Activated CD4-positive, alpha-beta T cell treated with anti-CD3 and anti-CD28 coated beads, Interleukin-10, Interleukin-2, amounts not matched to agents 100 ng/mL and 50 ng/mL, durations not matched to agents 16 hours and 8 hours (primary cell): ENCODE results near the gene INF2.
A peak's percentile ranks its signal among the peaks of the same experiment; 100 is the strongest.

Experiments used
- DNase-seq: peaks from one replicate; pipeline ENCODE4 v3.0.0-alpha.2; 2020

Gene INF2

DNA sequence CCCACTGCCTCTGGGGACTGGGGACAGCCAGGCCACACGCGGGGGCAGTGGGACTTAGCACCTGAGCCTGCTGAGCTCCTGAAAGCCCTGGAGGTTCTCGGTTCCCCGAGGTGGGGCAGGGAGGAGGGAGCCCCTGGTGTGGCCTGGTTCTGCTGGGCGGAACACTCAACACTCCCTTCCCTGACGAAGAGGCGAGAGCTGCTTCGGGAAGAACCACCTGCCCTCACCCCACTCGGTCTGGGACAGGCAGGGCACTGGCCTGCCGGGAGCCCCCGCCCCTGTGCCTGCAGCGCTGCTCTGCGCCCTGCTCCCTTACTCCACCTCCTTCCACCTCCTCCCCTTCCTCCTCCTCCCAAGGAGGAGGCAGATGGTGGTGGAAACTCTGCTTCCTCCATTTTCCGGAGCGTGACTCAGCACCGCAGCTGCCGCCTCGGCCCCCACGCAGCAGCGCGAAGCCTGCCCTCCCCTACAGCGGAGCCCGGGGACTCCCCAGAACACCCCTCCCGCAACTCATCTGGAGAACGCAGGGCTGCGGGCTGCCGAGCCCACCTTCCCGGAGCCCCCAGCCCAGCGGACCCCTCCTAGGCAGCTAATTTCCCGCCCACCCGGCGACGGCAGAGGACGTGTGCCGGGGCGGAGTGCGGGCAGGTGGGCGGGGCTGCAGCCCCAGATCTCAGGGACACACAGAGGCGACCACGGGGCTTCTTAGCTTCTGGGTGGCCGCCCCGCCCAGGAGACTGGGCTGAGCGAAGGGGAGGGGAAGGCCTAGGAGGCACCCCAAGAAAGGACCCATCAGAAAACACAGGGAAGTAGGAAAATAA, 11.7 kb upstream of the INF2 start:
- DNase-seq: peak; percentile 81

DNA sequence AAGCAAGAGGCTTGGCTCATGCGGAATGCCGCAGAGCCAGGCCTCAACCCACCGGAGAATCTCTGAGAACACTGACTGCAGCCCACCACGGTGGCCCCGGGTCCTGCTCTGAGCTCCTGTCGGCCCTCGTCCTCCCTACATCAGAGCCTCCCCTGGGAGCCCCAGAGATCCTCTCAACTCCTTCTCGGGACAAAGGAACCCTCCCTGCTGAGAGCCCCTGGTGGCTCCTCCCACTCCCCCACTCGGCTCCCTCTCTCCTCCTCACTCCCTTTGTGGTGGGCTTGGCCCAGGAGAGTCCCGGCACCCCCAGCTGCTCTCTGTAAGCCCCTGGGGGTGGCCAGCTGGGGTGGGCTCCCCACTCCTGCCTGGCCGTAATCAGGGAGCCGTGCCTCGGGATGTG, 11.1 kb upstream of the INF2 start:
- no peak for DNase-seq

DNA sequence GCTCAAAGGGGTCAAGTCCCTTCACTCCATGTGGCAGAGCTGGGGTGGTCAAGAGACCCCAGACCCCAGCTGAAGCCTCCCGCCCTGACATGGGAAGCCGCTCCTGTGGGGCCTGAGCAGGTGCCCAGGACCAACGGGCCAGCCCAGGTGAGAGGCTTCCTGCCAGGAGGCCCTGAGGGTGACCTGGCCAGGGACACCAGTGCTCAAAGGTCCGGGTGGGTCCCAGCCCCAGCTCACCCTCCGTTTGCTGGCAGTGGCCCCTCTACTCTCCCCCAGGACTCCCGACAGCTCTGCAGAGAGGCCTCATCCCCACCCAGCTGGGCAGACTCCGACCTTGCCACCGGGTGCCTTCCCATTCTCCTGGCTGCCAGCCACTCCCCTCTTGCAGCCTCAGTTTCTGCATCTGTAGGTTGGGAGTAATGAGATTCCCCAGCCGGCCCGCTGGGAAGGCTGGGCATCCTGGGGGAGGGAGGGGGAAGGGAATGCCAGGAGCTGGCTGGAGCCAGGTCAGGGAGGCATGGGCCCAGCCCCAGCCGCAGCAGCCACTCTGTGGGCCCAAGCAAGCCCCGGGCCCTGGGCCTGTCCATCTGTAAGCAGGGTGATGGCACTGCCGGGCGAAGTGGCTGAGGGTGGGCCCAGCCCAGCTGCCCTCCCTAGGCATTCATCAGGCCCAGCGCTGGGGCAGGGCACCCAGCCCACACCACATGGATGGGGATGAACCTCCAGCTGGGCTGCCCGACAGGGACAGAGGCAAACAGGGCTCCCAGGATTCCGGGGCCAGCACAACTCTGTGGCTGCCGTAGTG, 10.3 kb upstream of the INF2 start:
- no peak for DNase-seq

GRCh38 chr14:104680056-104680805, 9.2 kb upstream of the INF2 start:
- DNase-seq: no peak

GRCh38 chr14:104680806-104681688, 8.4 kb upstream of the INF2 start:
- no peak for DNase-seq

DNA sequence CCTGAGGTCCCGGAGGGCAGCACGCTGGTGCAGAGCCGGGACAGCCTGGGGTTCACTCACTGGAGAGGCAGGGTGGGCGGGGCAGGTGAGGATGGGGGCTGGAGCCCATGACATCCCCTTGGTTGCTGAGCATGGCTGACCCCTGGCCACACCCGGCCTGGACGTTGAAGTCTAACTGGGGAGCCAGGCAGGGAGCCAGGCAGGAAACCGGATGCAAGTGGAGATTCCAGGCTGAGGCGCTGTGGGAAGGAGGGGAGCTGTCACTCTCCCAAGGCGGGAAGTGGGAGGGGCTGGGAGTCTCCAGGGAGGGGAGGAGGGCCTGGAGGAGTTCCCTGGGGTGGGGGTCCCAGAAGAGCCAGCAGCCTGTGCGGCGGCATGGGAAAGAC, 7.7 kb upstream of the INF2 start:
- DNase-seq: no peak

GRCh38 chr14:104682107-104682593, 7.3 kb upstream of the INF2 start:
- DNase-seq: no peak

DNA sequence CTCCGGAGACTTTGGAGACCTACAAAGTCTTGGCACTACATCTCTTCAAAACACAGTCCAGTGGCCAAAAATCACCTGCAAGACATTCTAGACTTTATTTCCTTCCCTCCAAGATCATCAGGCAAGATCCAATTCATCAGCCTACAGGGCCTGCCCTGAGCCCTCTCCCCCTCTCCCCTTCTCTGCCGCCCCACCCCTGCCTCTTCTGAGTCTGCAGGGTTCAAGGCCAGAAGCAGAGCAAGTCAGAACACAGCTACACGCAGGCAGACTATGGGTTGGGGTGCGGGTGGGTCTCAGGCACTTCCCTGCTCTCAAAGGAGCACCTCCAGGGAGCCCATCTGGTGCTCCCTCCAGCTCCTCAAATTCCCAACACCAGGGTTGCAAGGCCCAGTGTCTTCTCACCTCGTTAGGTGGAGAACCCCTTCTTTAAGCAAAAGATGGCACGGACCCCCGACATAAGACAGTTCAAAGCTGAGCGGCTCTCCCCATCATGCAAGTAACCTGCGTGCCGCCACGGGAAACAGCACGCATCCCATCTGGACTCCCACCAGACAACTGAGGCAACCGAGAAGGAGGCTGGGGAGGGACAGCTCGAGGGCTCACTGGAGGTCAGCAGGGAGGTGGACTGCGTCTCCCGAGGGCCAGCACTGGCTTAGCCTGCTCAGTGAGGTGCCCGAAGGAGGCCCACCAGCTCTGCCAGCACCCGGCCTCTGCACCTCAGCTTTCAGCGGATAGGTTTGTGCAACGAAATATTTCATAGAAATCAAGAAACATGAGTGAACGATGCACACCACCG, 5.6 kb upstream of the INF2 start:
- DNase-seq: no peak

DNA sequence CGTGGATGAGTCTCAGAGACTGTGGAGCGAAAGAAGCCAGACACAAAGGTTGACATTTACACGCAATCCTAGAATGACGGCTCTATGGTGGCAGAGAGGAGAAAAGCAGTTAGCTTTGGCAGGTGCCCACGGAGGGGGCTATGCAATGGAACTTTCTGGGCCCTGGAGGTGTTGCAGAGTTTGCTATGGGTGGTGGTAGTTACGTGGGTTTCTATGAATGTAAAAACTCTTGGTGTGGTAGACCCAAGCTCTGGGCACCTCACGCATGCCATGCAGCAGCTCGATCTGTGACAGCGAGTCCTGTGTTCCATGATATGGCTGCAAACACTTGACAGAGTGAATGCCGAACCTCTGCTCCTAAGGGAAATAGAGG, 5.0 kb upstream of the INF2 start:
- DNase-seq: no peak

- no peak for DNase-seq
These were observed 4.0 kb upstream of the INF2 start for GRCh38 chr14:104685216-104685997.

- no peak for DNase-seq
These were observed 3.3 kb upstream of the INF2 start for GRCh38 chr14:104685998-104686610.

GRCh38 chr14:104686624-104687517, 2.5 kb upstream of the INF2 start:
- DNase-seq: peak; percentile 57

DNA sequence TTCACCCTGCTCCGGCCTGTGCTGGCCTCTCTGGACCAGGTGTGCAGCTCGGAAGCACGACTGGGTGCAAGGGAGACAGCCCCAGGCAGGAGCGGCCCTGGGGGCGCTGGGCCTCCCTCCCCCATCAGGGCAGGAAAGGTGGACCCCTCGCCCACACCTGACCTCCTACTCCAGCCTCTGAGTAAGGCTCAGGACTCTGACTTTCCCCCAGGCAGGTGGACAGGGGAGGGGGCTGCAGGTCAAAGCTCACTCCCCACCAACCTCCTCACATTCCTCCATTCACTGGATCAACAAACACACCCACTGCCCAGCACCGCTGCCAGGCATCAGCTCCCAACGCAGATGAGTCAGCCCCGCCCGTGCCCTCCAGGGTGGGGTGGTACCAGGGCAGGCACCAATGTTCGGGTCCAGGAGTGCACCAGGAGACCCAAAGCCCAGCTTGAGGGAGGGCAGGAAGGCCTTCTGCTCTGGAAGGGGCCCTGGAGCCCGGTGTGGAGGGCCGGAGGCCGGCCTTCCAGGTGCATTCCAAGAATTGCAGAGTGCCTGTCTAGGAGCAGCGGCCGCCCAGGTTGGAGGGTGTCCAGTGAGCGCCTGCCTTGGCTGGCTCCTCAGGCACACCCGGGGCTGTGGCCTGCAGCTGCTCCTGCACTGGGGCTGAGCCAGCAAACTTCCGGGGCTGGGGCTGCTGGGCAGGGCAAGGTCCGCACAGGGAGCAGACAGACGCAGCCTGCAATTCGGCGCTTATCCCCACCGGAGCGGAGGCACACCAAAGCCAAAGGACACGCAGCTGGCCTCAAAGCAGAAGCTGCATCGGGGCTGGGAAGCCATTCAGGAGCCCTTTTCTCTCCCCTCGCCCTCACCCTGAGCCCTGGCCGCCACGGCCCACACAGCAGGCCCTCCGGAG, 1.6 kb upstream of the INF2 start:
- DNase-seq: no peak

- no peak for DNase-seq
These were observed 811 bp upstream of the INF2 start for GRCh38 chr14:104688505-104689108.

- DNase-seq: no peak
These were observed 678 bp downstream of the INF2 start for GRCh38 chr14:104689881-104690711.

DNA sequence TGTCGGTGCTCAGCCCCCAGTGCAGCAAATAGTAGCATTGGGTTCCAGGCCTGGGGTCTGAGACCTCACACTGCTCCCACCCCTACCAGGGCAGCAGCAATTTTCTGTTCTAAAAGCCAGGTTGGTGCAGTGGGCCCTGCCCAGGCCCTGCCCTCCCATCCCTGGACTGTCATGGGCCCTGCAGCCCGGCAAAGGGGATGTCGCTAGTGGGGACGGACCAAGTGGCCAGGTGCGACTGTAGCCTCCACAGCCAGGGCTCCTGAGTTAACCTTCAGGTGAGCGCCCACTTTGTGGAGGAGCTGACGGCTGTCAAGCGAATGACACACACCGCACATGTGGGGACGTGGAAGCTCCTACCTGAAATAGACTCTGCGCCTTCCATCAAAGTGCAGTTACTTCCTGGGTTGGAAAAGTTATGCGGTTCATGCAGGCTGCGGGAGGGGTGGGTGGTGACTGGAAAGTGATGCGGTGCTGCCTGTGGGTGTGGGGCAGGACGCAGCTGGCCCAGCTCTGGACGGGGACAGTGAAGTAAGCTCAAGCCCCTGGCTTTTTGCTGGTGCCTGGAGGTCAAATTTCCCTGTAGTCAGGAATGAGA, 1.5 kb downstream of the INF2 start:
- DNase-seq: no peak
